Measurements from ENCODE around the gene CCT6A.
A peak's percentile ranks its signal among the peaks of the same experiment; 100 is the strongest.
"Not testable (repeated sequence)": the region's sequence is repeated elsewhere in the genome, so short reads cannot be mapped to it uniquely, and the experiment has no call there.

CCT6A gene

GRCh38 chr7:56051339-56052191, at the start of gene CCT6A, which contains the start of gene PSPH:
TSS of gene CCT6A (plus strand) at chr7:56051765. CDS start at chr7:56051849, 84 bp downstream.
TSS of gene PSPH (minus strand) at chr7:56051444. CDS start at chr7:56021212, 30,232 bp downstream.
- DNase-seq: peak; percentile 78 to 99 (median 96)

GRCh38 chr7:56003749-56004148, 47.8 kb upstream of the CCT6A start:
- DNase-seq: no peak

DNA sequence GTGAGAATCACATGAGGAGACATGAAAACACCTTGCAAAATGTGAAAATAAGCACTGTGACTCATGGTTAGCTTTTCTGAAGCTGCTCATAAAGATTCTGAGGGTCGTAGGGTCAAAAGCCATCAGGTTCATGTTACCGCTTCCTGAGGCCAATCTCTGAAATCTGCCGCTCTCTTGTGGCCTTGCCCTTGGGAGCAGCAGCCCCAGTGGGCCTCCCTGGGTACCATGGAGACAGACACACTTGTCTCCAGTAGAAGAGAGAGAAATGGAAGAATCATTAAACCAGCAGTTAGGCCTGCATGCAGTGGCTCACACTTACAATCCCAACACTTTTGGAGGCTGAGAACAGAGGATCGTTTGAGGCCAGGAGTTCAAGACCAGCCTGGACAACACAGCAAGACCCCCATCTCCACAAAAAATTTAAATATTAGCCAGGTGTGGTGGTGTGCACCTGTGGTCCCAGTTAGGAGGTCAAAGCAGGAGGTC, 44.4 kb upstream of the CCT6A start:
- DNase-seq: no peak

GRCh38 chr7:56007891-56008290, 43.7 kb upstream of the CCT6A start:
- peak in 12 of 14 donors; percentile 2 to 34 (median 22) for DNase-seq

DNA sequence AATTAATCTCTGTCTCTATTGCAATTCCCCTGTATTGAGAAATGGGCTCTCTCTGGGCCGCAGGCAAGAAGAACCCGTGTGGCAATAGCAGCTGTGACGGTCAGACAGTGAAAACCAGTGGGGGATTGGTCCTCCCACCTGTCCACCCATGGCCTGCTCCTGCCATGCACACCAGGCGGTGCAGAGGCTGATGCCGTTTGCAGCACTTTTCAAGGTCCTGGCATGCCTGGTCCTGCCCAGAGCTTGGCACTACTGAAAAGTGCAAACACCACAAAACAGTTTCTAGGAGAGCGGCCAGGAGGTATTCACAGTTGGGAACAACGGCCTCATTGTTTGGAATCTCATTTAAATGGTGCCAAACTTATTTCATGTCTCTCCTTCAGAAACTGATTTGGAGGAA, 41.9 kb upstream of the CCT6A start:
- peak in 13 of 14 donors; percentile 2 to 79 (median 54) for DNase-seq

DNA sequence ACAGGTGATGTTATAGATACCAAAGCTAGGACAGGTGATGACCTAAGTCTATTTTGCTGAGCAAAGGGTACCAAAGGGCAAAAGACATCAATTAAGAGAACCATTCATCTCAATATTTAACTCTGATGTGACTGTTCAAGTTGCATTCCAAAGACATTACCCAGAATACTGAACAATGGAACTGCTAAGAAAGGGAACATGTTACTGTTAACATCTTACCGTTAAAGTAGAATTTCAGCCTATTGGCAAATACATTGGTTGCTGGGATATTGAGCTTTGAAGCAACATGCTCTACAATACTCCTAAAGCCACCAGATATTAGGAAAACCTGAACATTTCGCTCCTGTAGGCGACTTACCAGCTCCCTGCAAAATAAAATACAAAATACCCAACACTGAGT, 34.5 kb upstream of the CCT6A start:
- not testable (repeated sequence) for DNase-seq

DNA sequence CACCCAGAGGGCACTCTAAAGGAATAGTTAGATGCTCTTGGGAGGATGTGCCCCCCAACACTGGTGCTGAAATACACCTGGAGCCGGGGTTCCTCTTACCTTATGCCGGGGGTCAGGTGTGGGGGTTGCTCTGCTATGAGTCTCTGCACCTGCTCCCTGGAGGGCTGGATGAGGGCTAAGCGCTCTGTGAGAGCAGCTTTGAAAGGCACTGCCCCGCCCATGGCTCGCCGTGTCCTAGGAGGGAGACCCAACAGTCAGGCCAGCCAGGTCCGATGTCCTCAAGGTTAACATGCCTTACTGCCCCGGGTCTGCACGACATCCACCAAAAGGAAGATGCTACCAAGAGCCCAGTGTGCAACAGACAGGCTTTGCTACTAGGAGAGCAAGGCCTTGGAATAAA, 32.1 kb upstream of the CCT6A start:
- DNase-seq: no peak

DNA sequence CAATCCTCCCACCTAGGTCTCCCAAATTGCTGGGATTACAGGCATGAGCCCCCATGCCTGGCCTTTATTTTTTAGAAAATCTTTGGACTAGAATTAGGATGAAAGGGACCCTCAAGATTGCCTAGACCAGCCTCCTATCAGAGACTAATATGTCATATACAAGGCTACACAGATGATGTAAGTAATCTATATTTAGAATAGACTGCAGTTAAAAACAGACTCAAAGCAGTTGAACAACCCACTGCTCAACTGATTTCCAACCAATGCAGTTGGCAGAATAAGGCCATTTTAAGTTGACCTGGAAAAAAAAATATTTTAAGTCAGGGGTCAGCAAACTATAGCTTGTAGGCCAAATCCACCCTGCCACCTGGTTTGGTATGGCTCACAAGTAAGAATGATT, 28.1 kb upstream of the CCT6A start:
- DNase-seq: no peak

DNA sequence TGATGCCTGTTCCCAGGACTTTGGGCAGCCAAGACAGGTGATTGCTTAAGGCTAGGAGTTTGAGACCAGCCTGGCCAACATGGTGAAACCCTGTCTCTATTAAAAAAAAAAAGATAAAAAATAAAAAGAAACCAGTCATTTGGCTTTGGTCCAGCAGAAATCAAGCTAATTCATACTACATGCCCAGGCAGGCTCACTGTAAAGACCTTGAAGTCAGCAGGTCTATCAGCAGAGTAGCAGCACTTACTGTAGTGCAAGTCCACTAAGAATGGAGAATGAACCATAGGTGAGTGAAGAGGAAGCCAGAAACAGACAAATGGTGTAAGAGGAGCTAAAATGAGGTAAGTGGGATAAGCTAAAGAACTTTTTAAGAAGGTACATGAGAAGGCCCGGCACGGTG, 25.0 kb upstream of the CCT6A start:
- DNase-seq: no peak

DNA sequence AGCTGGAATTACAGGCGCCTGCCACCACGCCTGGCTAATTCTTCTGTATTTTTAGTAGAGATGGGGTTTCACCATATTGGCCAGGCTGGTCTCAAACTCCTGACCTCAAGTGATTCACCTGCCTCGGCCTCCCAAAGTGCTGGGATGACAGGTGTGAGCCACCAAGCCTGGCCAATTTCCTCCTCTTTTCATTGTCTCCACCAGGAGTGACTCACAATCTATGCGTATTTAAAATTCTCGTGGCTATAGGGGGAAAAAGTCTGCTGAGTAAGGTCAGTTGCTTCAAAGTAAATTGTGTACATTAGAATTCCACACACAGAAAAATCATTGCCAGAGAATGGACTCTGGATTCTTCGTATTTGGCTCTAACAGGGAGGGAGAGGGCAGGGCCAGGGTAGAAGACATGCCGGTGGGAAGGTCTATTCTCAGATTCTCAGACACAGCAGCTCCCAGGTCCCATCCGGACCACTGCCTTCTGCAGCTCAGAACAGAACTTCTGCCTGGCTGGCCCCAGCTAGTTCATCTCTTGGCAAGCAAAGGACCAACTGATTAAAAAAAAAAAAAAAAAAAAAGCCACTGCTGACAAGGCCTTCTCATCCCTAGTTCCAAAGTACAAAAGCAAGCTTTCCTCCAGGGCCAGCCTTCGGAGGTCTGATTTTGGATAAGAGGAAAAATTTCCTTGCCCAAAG, 22.5 kb upstream of the CCT6A start:
- no peak for DNase-seq

GRCh38 chr7:56030340-56030739, 21.2 kb upstream of the CCT6A start:
- DNase-seq: no peak

DNA sequence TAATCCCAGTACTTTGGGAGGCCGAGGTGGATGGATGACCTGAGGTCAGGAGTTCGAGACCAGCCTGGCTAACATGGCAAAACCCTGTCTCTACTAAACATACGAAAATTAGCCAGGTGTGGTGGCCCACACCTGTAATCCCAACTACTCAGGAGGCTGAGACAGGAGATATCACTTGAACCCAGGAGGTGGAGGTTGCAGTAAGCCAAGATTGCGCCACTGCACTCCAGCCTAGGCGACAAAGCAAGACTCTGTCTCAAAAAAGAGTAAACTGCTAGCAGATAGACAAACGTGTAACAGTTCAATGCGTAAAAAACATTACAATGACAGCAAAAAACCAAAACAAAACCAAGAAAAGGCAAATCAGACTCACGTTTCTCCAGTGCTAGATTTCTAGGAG, 20.0 kb upstream of the CCT6A start:
- DNase-seq: not testable (repeated sequence)

- DNase-seq: not testable (repeated sequence)
Measured at GRCh38 chr7:56032578-56032977, 19.0 kb upstream of the CCT6A start.

DNA sequence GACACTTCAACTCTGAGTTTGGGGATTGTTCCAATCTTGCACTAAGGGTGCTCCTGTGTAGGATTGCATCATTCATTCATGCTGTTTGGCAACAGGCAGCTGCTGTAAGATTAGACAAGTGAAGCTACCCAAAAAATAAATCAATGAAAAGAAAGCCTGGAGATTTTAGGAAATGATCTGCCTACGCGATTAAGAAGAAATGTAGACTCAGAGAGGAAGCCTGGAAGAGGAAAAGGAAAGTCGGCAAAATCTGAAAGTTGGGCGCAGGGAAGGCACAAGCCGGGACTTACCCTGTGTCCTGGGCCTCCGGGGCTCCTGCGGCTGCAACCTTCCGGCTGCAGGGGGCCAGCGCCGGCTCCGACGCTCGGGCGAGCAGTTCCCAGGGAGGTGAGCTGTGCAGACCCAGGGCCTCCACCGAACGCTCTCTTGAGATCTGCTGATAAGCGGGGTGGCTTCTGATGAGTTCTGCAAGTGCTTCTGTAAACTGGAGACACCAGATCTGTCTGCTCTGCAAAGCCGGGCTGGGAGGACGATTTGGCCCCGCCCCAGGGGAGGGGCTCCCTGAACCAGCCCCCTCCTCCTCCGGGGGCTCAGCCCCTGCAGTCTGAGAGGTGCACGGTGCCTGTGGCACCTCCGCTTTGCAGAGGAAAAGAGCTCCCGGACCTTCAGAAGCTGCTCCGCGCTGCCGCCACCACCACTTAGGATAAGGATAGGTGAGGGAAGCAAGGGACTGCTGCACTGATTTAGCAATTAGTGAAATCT, 17.7 kb upstream of the CCT6A start:
- peak in 11 of 14 donors; percentile 5 to 59 (median 28) for DNase-seq

DNA sequence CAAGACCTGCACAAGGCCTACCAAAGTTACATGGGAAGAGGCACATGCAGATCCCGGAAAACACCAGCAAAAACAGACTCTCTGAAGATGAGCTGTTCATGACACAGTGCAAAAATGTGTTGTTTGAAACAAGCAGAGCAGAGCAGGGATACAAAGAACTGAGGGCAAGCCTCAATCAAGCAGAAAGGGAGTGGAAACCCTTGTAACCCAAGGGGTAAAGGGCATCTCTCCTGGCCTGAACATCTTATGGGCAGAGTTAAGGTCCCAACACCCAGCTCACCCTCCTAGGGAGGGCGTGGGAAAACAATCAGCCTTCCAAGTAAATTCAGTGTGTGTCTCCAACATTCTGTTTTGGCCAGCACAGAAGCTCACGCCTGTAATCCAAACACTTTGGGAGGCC, 10.8 kb upstream of the CCT6A start:
- DNase-seq: no peak

DNA sequence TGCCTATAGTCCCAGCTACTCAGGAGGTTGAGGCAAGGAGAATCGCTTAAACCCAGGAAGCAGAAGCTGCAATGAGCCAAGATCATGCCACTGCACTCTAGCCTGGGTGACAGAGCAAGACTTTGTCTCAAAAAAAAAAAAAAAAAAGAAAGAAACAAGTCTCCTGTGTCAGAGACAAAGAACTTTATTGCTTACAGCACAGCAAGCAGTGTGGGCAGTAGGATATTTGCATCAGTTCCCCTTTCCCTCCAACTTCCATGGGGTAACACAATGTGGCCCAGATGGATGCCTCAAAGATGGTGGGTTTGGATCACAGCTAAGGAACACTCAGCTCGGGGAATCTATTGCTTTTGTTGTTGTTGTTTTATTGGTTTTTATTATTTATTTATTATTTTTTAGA, 5.8 kb upstream of the CCT6A start:
- DNase-seq: not testable (repeated sequence)

DNA sequence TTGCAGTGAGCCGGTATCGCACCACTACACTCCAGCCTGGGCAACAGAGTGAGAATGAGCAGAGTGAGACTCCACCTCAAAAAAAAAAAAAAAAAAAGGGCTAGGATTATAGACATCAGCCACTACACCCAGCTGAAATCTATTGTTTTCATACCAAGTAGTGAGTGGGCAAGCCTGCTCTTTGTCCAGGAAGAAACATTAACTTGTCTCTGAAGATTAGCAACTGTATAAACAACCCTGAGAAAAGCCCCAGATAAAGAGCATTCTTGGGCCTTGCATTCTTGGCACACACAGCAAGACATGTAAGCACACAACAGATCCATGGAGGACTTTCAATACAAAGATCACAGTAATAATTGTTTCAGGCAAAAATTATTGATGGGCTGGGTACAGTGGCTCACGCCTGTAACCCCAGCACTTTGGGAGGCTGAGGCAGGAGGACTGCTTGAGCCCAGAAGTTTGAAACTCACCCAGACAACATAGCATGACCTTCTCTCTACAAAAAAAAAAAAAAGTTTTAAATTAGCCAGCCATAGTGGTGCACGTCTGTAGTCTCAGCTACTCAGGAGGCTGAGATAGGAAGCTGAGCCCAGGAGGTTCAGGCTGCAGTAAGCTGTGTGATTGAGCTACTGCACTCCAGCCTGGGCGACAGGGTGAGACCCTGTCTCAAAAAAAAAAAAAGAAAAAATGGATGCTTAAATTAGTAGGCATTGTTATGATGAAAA, 4.7 kb upstream of the CCT6A start:
- no peak for DNase-seq

- DNase-seq: not testable (repeated sequence)
Measured at GRCh38 chr7:56047446-56048116, 4.0 kb upstream of the CCT6A start.

DNA sequence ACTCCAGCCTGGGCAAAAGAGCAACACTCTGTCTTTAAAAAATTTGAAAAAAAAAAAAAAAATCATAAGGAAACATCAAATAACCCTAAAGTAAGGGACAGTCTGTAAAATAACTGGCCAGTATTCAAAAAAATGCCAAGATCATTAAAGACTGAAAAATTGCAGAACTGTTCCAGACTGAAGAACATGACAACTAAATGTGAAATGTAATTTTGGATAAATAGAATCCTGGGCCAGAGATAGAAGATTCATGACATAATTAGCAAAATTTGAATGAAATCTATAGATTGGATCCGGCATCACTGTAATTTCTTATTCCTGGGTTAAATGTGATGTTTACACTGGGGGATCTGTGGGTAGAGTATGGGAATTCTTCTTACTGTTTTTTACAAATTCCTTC, 3.3 kb upstream of the CCT6A start:
- DNase-seq: no peak

GRCh38 chr7:56048763-56049162, 2.8 kb upstream of the CCT6A start:
- DNase-seq: not testable (repeated sequence)

DNA sequence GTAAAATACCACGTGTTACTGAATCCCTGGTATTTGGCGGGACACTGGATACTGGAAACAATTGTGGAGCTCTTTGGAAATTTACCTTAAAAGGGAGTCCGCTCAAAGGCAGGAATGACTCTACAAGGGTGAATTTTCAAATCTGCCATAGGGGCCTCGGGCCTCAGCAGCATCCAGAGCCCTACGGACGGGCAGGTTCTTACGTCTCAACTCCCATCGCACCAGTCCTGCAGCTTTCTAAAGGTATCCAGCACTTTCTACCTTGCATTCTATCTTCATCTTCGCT, 569 bp upstream of the CCT6A start:
- DNase-seq: peak in 1 of 14 donors; percentile 29

GRCh38 chr7:56053379-56053778, 1.8 kb downstream of the CCT6A start:
- no peak for DNase-seq
